NB4 (cell line): ENCODE data around the gene SAA4.

ENCODE experiments used
- DNase-seq: peaks from one replicate; pipeline ENCODE4 v3.0.0; 2010; ENCODE audit warnings: low read depth
- H3K4me3 ChIP-seq: one replicate; pipeline ENCODE4 v1.5.1; 2011; ENCODE audit warnings: mild to moderate bottlenecking, low read depth, low read length, moderate library complexity
- CTCF ChIP-seq: IDR thresholded peaks from one replicate; pipeline ENCODE4 v1.5.1; 2012; ENCODE audit warnings: low read depth, low read length
- MAX ChIP-seq: IDR thresholded peaks from 2 replicates; pipeline ENCODE4 v1.6.1; 2011; ENCODE audit warnings: low read depth, low read length
- MYC ChIP-seq: IDR thresholded peaks from 2 replicates; pipeline ENCODE4 v1.6.1; 2011; ENCODE audit warnings: low read depth, low read length
- POLR2A ChIP-seq: IDR thresholded peaks from 2 replicates; pipeline ENCODE4 v1.6.1; 2011; ENCODE audit warnings: mild to moderate bottlenecking; ENCODE audit not compliant: insufficient read length; ENCODE audit errors: extremely low read depth

Gene SAA4

DNA sequence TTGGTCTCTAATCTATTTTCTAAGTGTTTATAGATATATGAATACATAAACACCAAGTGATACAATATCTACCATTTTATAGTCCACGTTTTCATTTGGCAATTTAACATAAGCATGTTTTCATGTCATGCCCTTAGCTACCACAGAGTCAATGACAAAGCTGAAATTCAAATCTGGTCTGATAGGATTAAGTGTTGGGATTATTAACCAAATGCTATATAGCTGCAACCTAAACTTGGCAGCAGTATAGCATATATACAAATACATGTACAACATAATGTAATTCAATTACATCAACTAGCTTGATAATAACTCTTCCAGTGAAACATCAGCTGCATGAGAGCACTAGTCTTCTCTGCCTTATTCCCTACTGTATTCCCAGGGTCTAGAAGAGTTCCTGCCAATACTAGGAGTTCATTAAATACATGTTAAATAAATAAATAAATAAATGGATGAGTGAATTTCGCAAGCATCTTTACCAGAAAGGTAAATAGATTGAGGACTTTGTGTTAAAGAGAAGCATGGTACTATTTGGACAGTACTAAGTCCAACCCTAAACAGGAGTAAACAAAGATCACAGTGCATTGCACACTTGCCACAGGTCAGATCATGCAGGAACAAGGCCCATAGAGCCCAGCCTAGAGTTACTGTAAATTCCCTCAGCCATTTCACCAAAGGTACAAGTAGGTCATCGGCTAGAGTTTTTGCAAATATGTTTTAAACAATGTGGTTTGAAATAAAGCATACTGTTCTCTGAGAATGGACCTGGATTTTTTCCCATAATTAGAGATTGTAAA lies 12.8 kb downstream of the SAA4 start:
- no peak for DNase-seq
- TF ChIP-seq POLR2A (no peak), MYC (no peak)
- H3K4me3 ChIP-seq, result no peak overlapping the region

DNA sequence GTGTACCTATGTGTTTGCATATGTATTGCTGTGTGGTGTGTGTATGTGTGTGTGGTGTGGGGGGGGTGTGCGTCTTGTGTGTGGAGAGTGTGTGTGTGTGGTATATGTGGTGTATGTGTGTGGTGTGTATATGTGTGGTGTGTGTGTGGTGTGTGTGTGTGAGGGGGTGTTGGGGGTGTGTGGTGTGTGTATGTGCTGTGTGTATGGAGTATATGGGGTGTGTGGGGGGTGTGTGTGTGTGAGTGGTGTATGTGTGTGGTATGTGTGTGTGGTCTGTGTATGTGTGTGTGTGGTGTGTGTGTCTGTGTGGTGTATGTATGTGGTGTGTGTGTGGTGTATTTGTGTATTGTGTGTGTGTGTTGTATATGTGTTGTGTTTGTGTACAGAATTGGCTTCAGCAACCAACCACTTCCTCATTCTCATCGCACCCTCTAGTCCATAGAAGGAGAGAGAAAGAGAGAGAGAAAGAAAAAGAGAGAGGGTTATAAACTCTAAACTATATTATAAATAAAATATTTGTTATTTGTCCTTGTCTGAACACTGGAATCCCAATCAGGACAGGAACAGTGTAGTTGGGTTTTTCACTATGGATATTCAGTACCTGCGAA lies 13.7 kb downstream of the SAA4 start:
- DNase-seq, result no peak
- H3K4me3 ChIP-seq, result no peak overlapping the region
- TF ChIP-seq POLR2A (no peak), CTCF (no peak), MYC (no peak), MAX (no peak)

GRCh38 chr11:18221274-18221876 lies 15.2 kb downstream of the SAA4 start:
- no peak for TF ChIP-seq MAX
- TF ChIP-seq CTCF, result no peak
- TF ChIP-seq MYC, result no peak
- no peak for TF ChIP-seq POLR2A
- no peak for DNase-seq

GRCh38 chr11:18209058-18209457 lies 27.5 kb downstream of the SAA4 start:
- TF ChIP-seq POLR2A (no peak), MAX (no peak), CTCF (no peak), MYC (no peak)
- no peak overlapping the region for H3K4me3 ChIP-seq
- DNase-seq, result no peak

More at GRCh38 chr11:18221274-18221876, 15.2 kb downstream of the SAA4 start:
- no peak overlapping the region for H3K4me3 ChIP-seq

DNA sequence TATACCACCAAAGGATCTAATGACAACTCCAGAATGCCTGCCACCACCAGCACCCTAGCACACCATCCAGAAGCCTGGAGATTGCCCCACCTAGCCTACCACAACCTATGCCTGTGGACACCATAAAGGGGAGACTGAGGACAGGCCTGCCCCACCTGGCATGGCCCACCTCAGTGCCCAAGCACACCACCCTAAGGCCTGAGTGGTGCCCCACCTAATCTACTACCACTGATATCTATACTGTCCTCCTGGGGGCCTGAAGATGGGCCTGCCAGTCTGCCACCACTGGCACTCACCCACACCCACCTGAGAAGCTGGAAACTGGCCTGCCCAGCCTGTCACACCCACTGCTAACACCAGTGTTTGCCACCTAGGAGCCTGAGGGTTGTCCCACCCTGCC lies 31.8 kb downstream of the SAA4 start:
- H3K4me3 ChIP-seq, result no peak overlapping the region
- DNase-seq, result no peak
- no peak for TF ChIP-seq MAX
- TF ChIP-seq CTCF, result no peak
- no peak for TF ChIP-seq MYC
- no peak for TF ChIP-seq POLR2A

GRCh38 chr11:18204220-18204619 lies 32.4 kb downstream of the SAA4 start:
- no peak for TF ChIP-seq MAX
- no peak for TF ChIP-seq CTCF
- TF ChIP-seq POLR2A, result no peak
- TF ChIP-seq MYC, result no peak
- DNase-seq, result no peak
- no peak overlapping the region for H3K4me3 ChIP-seq
